ENCODE measurements around the gene C12orf57.

GRCh38 chr12:6914947-6915788 is 28.7 kb upstream of the C12orf57 start:
- TF ChIP-seq POLR2A (IDR thresholded peaks at IDR 0.05; ENCODE audit: extremely low read depth, insufficient read length) (no peak), CTCF (IDR thresholded peaks at IDR 0.05; ENCODE audit: low read depth, low read length) (no peak)

All from NB4 (cell line).